B cell (primary cell): ENCODE measurements around the gene NELL2. TPM values are rescaled to one million over a fixed set of nuclear protein-coding genes. Genes with fewer than 3 reads are reported as not detected.

Experiments used
- ATAC-seq: fragments of 200-7000 bp; cut with Tn5 transposase; one replicate; pipeline ENCODE4 v1.10.0; 2021; ENCODE audit warnings: low read depth, mild to moderate bottlenecking, moderate number of reproducible peaks, moderate library complexity
- CTCF ChIA-PET: fragments of 350-600 bp; sonication (Branson Sonifier 250); formaldehyde crosslinking; loops from one replicate; lab custom pipeline; 2021; ENCODE audit warnings: antibody characterized with exemption, inconsistent platforms; lab: Charles Lee
- POLR2A ChIA-PET: fragments of 350-600 bp; sonication (Branson Sonifier 250); formaldehyde crosslinking; loops from one replicate; lab custom pipeline; 2021; ENCODE audit warnings: antibody characterized with exemption; lab: Charles Lee
- DNase-seq: peaks from one replicate; pipeline ENCODE4 v3.0.0; 2013
- H2AFZ ChIP-seq: 2 replicates; pipeline ENCODE4 v1.6.1; 2012; ENCODE audit warnings: mild to moderate bottlenecking, low read depth, low read length; ENCODE audit not compliant: insufficient read depth, poor library complexity, severe bottlenecking
- H3K27ac ChIP-seq, 2 donors: 1 replicate in 1 of 2; 2 replicates in 1 of 2; pipeline ENCODE4 v1.5.1; 2012 to 2013; ENCODE audit warnings: low read length in 2 of 2, mild to moderate bottlenecking in 2 of 2, moderate library complexity in 1 of 2
- H3K27me3 ChIP-seq, 4 experiments: fragments of 200-600 bp in 1 of 4; sonication (generic) in 1 of 4; replicated peaks in 1 of 4; 1 replicate in 2 of 4; 2 replicates in 2 of 4; pipeline versions ENCODE4 v1.6.1 to v1.7.0; 2013 to 2016; ENCODE audit warnings: low read length in 3 of 4, mild to moderate bottlenecking in 2 of 4, mixed read lengths in 1 of 4, moderate library complexity in 1 of 4; ENCODE audit not compliant: insufficient read depth in 4 of 4, control insufficient read depth in 3 of 4; ENCODE audit errors: control extremely low read depth in 1 of 4
- H3K36me3 ChIP-seq, 2 experiments: replicated peaks in 1 of 2; 1 replicate in 1 of 2; 2 replicates in 1 of 2; pipeline versions ENCODE4 v1.6.1 to v1.7.1; 2013; ENCODE audit warnings: low read length in 1 of 2; ENCODE audit not compliant: insufficient read depth in 2 of 2, control insufficient read depth in 1 of 2; ENCODE audit errors: control extremely low read depth in 1 of 2, extremely low read depth in 1 of 2
- H3K4me1 ChIP-seq, 2 donors: fragments of 200-600 bp in 1 of 2; sonication (generic) in 1 of 2; 1 replicate in 1 of 2; 2 replicates in 1 of 2; pipeline versions ENCODE4 v1.5.1 to v1.6.1; 2013 to 2017; ENCODE audit warnings: low read length in 2 of 2; ENCODE audit not compliant: control insufficient read depth in 2 of 2, insufficient read depth in 2 of 2
- H3K4me2 ChIP-seq: replicated peaks from 2 replicates; pipeline ENCODE3; 2012; ENCODE audit warnings: mild to moderate bottlenecking, low read depth, low read length; ENCODE audit not compliant: poor library complexity, severe bottlenecking
- H3K4me3 ChIP-seq, 5 experiments: fragments of 200-600 bp in 1 of 5; sonication (generic) in 1 of 5; 1 replicate in 3 of 5; 2 replicates in 2 of 5; pipeline versions ENCODE4 v1.5.1 to v1.7.0; 2011 to 2016; ENCODE audit warnings: low read length in 4 of 5, mild to moderate bottlenecking in 4 of 5, low read depth in 2 of 5, control low read depth in 1 of 5, moderate library complexity in 1 of 5; ENCODE audit not compliant: insufficient read depth in 1 of 5; ENCODE audit errors: control extremely low read depth in 1 of 5, extremely low read depth in 1 of 5
- H3K79me2 ChIP-seq: fragments of 200-600 bp; sonication (generic); one replicate; pipeline ENCODE4 v1.6.0; 2016; ENCODE audit warnings: low read length; ENCODE audit not compliant: control insufficient read depth, insufficient read depth
- H3K9ac ChIP-seq: fragments of 200-600 bp; sonication (generic); 2 replicates; pipeline ENCODE4 v1.6.1; 2017; ENCODE audit warnings: mild to moderate bottlenecking, low read length, moderate library complexity
- H3K9me3 ChIP-seq, 3 donors: one replicate each; pipeline versions ENCODE4 v1.6.1 to v1.7.1; 2013; ENCODE audit warnings: low read length in 2 of 3; ENCODE audit not compliant: control insufficient read depth in 2 of 3, insufficient read depth in 1 of 3; ENCODE audit errors: control extremely low read depth in 1 of 3
- H4K20me1 ChIP-seq: 2 replicates; pipeline ENCODE4 v1.6.0; 2012; ENCODE audit warnings: mild to moderate bottlenecking, low read length; ENCODE audit not compliant: insufficient read depth, control insufficient read depth, poor library complexity, severe bottlenecking
- H3K27ac Mint-ChIP-seq: one replicate; pipeline ENCODE4 v1.8.0; 2021; ENCODE audit warnings: mixed read lengths
- H3K27me3 Mint-ChIP-seq: one replicate; pipeline ENCODE4 v1.8.0; 2021; ENCODE audit warnings: mixed read lengths
- H3K4me1 Mint-ChIP-seq: one replicate; pipeline ENCODE4 v1.8.0; 2021; ENCODE audit warnings: mixed read lengths
- H3K4me3 Mint-ChIP-seq: one replicate; pipeline ENCODE4 v1.8.0; 2021; ENCODE audit warnings: mixed read lengths
- H3K9me3 Mint-ChIP-seq: one replicate; pipeline ENCODE4 v1.8.0; 2022; ENCODE audit warnings: mixed read lengths; ENCODE audit not compliant: insufficient read depth
- EZH2 ChIP-seq: IDR thresholded peaks from 2 replicates; pipeline ENCODE4 v1.6.1; 2012; ENCODE audit warnings: borderline replicate concordance, low read depth, mild to moderate bottlenecking, moderate library complexity, low read length; ENCODE audit not compliant: insufficient read depth, poor library complexity, severe bottlenecking
- WGBS: methylation state at CpG from one replicate; pipeline ENCODE4 v1.1.5; 2013; ENCODE audit warnings: missing lambda C conversion rate; ENCODE audit not compliant: insufficient coverage; 5-methylcytosine and 5-hydroxymethylcytosine counted together
- intact Hi-C: fragments of 100-400 bp; cut with micrococcal nuclease; formaldehyde crosslinking; loops from one replicate; pipeline ENCODE4 v1.10.0; 2022
- polyA plus RNA-seq: library from polyadenylated mRNA; depleted of rRNA; stranded (reverse); fragments of >200 nt; gene quantifications from 2 replicates; pipeline ENCODE4 v1.2.3, GENCODE V29; 2012
- total RNA-seq, 2 donors: library from RNA; stranded (reverse); fragments of 120-200 nt in 1 of 2; gene quantifications; 1 replicate in 1 of 2; 2 replicates in 1 of 2; pipeline versions ENCODE4 v1.2.3 to v1.2.4, GENCODE V29; 2013 to 2022
- TF ChIP-seq, protein P1 (sequence below): fragments of 200-600 bp; IDR thresholded peaks from one replicate; pipeline ENCODE4 v1.8.0; 2022; ENCODE audit warnings: antibody characterized with exemption, mild to moderate bottlenecking

NELL2 gene
- total and polyA plus RNA-seq, 2 donors (not counting 1 experiment from before 2014, with no cell fraction given), result 0.22 TPM; not detected in 1

- TF ChIP-seq EZH2, result no peak
- TF ChIP-seq, protein P1, sequence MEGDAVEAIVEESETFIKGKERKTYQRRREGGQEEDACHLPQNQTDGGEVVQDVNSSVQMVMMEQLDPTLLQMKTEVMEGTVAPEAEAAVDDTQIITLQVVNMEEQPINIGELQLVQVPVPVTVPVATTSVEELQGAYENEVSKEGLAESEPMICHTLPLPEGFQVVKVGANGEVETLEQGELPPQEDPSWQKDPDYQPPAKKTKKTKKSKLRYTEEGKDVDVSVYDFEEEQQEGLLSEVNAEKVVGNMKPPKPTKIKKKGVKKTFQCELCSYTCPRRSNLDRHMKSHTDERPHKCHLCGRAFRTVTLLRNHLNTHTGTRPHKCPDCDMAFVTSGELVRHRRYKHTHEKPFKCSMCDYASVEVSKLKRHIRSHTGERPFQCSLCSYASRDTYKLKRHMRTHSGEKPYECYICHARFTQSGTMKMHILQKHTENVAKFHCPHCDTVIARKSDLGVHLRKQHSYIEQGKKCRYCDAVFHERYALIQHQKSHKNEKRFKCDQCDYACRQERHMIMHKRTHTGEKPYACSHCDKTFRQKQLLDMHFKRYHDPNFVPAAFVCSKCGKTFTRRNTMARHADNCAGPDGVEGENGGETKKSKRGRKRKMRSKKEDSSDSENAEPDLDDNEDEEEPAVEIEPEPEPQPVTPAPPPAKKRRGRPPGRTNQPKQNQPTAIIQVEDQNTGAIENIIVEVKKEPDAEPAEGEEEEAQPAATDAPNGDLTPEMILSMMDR, result no peak
- POLR2A ChIA-PET, result interaction anchor here (0.6 kb wide), 1 partner anchor 152 kb away, joined by 3 read pairs; no protein-coding TSS in a partner anchor
- no peaks in the 10 kb centered on the region for H3K4me1 Mint-ChIP-seq
- Histone ChIP-seq H3K9ac (no peak overlapping the region), H3K4me1 (no peaks in the 10 kb centered on the region), H3K27ac (no peak overlapping the region), H3K4me3 (no peak overlapping the region), H3K4me2 (no peak overlapping the region), H3K9me3 (peaks cover 0 to 2% (median 0%) of the 10 kb centered on the region in 3 donors), H3K79me2 (no peaks in the 10 kb centered on the region), H4K20me1 (no peaks in the 10 kb centered on the region), H3K36me3 (no peaks in the 10 kb centered on the region), H2AFZ (no peak overlapping the region), H3K27me3 (no peaks in the 10 kb centered on the region)
- H3K9me3 Mint-ChIP-seq, result no peaks in the 10 kb centered on the region
- no peaks in the 10 kb centered on the region for H3K27me3 Mint-ChIP-seq
- H3K27ac Mint-ChIP-seq, result no peak overlapping the region
- no peak for DNase-seq
- intact Hi-C loops, result no loop called here
- CTCF ChIA-PET, result interaction anchor here (1.2 kb wide), 1 partner anchor 751 kb away, joined by 4 read pairs; no protein-coding TSS in a partner anchor
- no peak overlapping the region for H3K4me3 Mint-ChIP-seq
- WGBS, result 100% methylated on average over 2 of the region's 3 CpGs
- no peak for ATAC-seq
These were observed 110.3 kb downstream of the NELL2 start for GRCh38 chr12:44765796-44766195.

DNA sequence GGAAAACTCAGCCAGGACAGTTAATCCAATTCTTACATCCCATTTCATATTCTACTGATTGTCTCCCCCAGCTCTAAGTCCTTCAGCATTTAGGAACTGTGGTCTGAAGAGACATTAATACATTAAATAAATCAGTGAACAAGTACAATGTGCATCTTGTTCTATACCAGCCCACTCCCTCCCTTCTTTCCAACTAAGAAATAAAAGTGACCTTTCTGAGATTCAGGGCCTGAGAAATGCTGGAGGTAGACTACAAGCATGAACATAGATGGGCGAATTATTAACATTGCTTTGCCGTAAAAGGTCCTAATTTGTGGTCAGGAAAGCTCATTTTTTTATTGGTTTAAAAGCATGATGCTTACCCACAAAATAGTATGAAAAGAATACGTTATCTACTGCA lies 113.1 kb downstream of the NELL2 start:
- Mint-ChIP-seq H3K9me3 (no peaks in the 10 kb centered on the region), H3K27me3 (no peaks in the 10 kb centered on the region), H3K27ac (no peak overlapping the region), H3K4me1 (no peaks in the 10 kb centered on the region), H3K4me3 (no peak overlapping the region)
- Histone ChIP-seq H3K4me1 (no peaks in the 10 kb centered on the region), H2AFZ (no peak overlapping the region), H3K79me2 (no peaks in the 10 kb centered on the region), H3K27ac (no peak overlapping the region), H3K9me3 (peaks cover 0 to 2% (median 0%) of the 10 kb centered on the region in 3 donors), H3K4me2 (no peak overlapping the region), H3K4me3 (no peak overlapping the region), H3K27me3 (no peaks in the 10 kb centered on the region), H3K36me3 (no peaks in the 10 kb centered on the region), H3K9ac (no peak overlapping the region), H4K20me1 (no peaks in the 10 kb centered on the region)
- CTCF ChIA-PET, result no interaction called here
- no peak for DNase-seq
- no CpG with 5 or more reads among the region's 3 CpGs for WGBS
- ATAC-seq, result no peak
- intact Hi-C loops, result no loop called here
- TF ChIP-seq EZH2, result no peak
- TF ChIP-seq, protein P1, result no peak
- POLR2A ChIA-PET, result no interaction called here
